Natural killer cell (primary cell): ENCODE measurements around the gene NUCB1. TPM values are rescaled to one million over a fixed set of nuclear protein-coding genes. Genes with fewer than 3 reads are reported as not detected.
"Not testable (repeated sequence)": the region's sequence is repeated elsewhere in the genome, so short reads cannot be mapped to it uniquely, and the experiment has no call there.

Experiments
- ATAC-seq, 3 donors: fragments of 150-1000 bp in 2 of 3; fragments of 200-7000 bp in 1 of 3; cut with Tn5 transposase; 1 replicate in 1 of 3; 2 replicates in 2 of 3; pipeline ENCODE4 v1.10.0; 2021; ENCODE audit warnings: mild to moderate bottlenecking in 2 of 3, moderate library complexity in 2 of 3
- DNase-seq, 2 donors: peaks; one replicate each; pipeline versions ENCODE4 v3.0.0 to v3.0.0-alpha.2; 2013 to 2021; ENCODE audit warnings: mixed read lengths in 1 of 2
- H3K27ac ChIP-seq: one replicate; pipeline ENCODE4 v1.5.1; 2013; ENCODE audit warnings: mild to moderate bottlenecking, low read length
- H3K27me3 ChIP-seq: one replicate; pipeline ENCODE4 v1.6.1; 2013; ENCODE audit warnings: low read length; ENCODE audit not compliant: control insufficient read depth, insufficient read depth
- H3K36me3 ChIP-seq: one replicate; pipeline ENCODE4 v1.6.1; 2013; ENCODE audit warnings: low read length; ENCODE audit not compliant: control insufficient read depth, insufficient read depth
- H3K4me1 ChIP-seq: one replicate; pipeline ENCODE4 v1.6.1; 2013; ENCODE audit warnings: low read length; ENCODE audit not compliant: control insufficient read depth, insufficient read depth
- H3K4me3 ChIP-seq: one replicate; pipeline ENCODE4 v1.5.1; 2013; ENCODE audit warnings: low read length
- H3K9me3 ChIP-seq: one replicate; pipeline ENCODE4 v1.6.1; 2013; ENCODE audit warnings: low read length; ENCODE audit not compliant: control insufficient read depth, insufficient read depth
- H3K27ac Mint-ChIP-seq, 2 donors: one replicate each; pipeline ENCODE4 v1.8.0; 2022; ENCODE audit warnings: mild to moderate bottlenecking in 2 of 2, mixed read lengths in 2 of 2, moderate library complexity in 1 of 2
- H3K27me3 Mint-ChIP-seq, 2 donors: one replicate each; pipeline ENCODE4 v1.8.0; 2022; ENCODE audit warnings: low read depth in 2 of 2, mixed read lengths in 2 of 2
- H3K36me3 Mint-ChIP-seq: one replicate; pipeline ENCODE4 v1.8.0; 2022; ENCODE audit warnings: mixed read lengths
- H3K4me1 Mint-ChIP-seq, 2 donors: one replicate each; pipeline ENCODE4 v1.8.0; 2022; ENCODE audit warnings: mixed read lengths in 2 of 2
- H3K4me3 Mint-ChIP-seq: one replicate; pipeline ENCODE4 v1.8.0; 2022; ENCODE audit warnings: mild to moderate bottlenecking, moderate library complexity, mixed read lengths
- H3K9me3 Mint-ChIP-seq, 2 donors: one replicate each; pipeline ENCODE4 v1.8.0; 2022; ENCODE audit warnings: mixed read lengths in 2 of 2
- WGBS: methylation state at CpG from one replicate; pipeline ENCODE4 v1.1.7; 2013; ENCODE audit warnings: missing lambda C conversion rate; ENCODE audit not compliant: insufficient coverage; 5-methylcytosine and 5-hydroxymethylcytosine counted together
- intact Hi-C: fragments of 100-400 bp; cut with micrococcal nuclease; formaldehyde crosslinking; loops from one replicate; pipeline ENCODE4 v1.14.2; 2022
- total RNA-seq, 4 donors: library from RNA; stranded (reverse); fragments of 120-200 nt in 1 of 4; gene quantifications; one replicate each; pipeline versions ENCODE4 v1.2.3 to v1.2.4, GENCODE V29; 2013 to 2022
- TF ChIP-seq, protein P1 (sequence below): fragments of 200-600 bp; IDR thresholded peaks from one replicate; pipeline ENCODE4 v1.8.0; 2022; ENCODE audit warnings: antibody characterized with exemption

The NUCB1 gene
- total RNA-seq, 3 donors from 2014 or later (not counting 1 experiment from before 2014, with no cell fraction given) = 163 to 192 (median 171) TPM

DNA sequence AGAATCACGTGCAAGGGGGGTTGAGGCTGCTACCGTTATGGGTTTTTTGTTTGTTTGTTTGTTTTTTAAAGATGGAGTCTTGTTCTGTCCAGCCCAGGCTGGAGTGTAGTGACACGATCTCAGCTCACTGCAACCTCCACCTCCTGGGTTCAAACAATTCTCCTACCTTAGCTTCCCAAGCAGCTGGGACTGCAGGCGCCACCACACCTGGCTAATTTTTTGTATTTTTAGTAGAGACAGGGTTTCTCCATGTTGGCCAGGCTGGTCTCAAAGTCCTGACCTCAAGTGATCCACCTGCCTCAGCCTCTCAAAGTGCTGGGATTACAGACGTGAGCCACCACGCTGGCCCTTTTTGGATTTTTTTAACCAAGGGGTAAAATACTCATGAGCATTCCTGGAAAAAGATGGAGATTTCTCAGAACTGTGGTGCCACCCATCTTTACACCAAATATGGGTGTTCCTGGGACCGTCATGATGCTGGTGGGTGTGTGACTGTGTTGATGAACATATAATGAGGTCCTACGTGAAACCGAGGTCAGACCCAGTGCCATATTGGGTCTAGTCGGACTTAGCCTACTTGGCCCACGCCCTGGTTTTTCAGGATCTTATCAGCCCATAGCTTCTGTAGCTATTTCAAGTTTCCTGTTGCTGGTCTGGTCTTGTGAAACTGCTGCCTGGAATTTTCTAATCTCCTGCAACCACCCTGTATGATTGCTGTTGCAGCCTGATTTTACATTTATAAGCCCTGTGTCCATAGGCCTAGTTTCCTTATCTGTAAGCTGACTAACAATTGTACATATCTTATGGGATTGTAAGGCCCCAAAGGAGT is 21.7 kb upstream of the NUCB1 start:
- H3K27ac Mint-ChIP-seq = peak overlapping the region; percentile 83 to 100
- WGBS = 86% methylated on average over 9 of the region's 11 CpGs

DNA sequence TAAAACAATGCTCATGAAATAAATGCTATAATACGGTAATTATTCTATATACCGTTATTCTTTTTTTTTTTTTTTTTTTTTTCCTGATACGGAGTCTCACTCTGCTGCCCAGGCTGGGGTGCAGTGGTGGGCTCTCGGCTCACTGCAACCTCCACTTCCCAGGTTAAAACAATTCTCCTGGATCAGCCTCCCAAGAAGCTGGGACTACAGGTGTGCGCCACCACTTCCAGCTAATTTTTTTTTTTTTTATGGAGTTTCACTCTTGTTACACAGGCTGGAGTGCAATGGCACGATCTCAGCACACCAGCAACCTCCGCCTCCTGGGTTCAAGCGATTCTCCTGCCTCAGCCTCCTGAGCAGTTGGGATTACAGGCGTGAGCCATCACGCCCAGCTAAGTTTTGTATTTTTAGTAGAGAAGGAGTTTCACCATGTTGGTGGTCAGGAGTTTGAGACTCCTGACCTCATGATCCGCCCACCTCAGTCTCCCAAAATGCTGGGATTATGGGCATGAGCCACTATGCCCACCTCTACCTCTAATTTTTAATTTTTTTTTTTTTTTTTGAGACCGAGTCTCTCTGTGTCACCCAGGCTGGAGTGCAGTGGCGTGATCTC is 21.0 kb upstream of the NUCB1 start:
- DNase-seq (no peak), ATAC-seq (no peak)
- Histone ChIP-seq H3K4me1 (peaks cover 24% of the 10 kb centered on the region), H3K27ac (no peak overlapping the region), H3K36me3 (peaks cover 22% of the 10 kb centered on the region), H3K9me3 (no peaks in the 10 kb centered on the region), H3K27me3 (no peaks in the 10 kb centered on the region), H3K4me3 (no peak overlapping the region)
- 93% methylated on average over 10 of the region's 13 CpGs for WGBS
- Mint-ChIP-seq H3K9me3 (no peaks in the 10 kb centered on the region), H3K4me3 (peak overlapping the region; percentile 45), H3K27me3 (peaks cover 0 to 4% of the 10 kb centered on the region in 2 donors), H3K27ac (peak overlapping the region; percentile 58 to 100), H3K4me1 (peaks cover 20 to 29% of the 10 kb centered on the region in 2 donors), H3K36me3 (peaks cover 9% of the 10 kb centered on the region)
- intact Hi-C loops = loop anchor here (10.0 kb wide), 1 partner anchor 244 kb away; the partner anchor contains the start of gene DBP
- TF ChIP-seq, protein P1, sequence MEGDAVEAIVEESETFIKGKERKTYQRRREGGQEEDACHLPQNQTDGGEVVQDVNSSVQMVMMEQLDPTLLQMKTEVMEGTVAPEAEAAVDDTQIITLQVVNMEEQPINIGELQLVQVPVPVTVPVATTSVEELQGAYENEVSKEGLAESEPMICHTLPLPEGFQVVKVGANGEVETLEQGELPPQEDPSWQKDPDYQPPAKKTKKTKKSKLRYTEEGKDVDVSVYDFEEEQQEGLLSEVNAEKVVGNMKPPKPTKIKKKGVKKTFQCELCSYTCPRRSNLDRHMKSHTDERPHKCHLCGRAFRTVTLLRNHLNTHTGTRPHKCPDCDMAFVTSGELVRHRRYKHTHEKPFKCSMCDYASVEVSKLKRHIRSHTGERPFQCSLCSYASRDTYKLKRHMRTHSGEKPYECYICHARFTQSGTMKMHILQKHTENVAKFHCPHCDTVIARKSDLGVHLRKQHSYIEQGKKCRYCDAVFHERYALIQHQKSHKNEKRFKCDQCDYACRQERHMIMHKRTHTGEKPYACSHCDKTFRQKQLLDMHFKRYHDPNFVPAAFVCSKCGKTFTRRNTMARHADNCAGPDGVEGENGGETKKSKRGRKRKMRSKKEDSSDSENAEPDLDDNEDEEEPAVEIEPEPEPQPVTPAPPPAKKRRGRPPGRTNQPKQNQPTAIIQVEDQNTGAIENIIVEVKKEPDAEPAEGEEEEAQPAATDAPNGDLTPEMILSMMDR = no peak

More for the DNA sequence above, 21.7 kb upstream of the NUCB1 start:
- no peak overlapping the region for H3K27ac ChIP-seq
- H3K4me1 ChIP-seq = peaks cover 31% of the 10 kb centered on the region
- intact Hi-C loops = loop anchor here (10.0 kb wide), 1 partner anchor 244 kb away; the partner anchor contains the start of gene DBP
- H3K4me3 Mint-ChIP-seq = peak overlapping the region; percentile 42
- H3K4me1 Mint-ChIP-seq = peaks cover 28 to 36% of the 10 kb centered on the region in 2 donors
- peaks cover 0 to 11% of the 10 kb centered on the region in 2 donors for H3K27me3 Mint-ChIP-seq
- DNase-seq (peak; percentile 40 to 58), ATAC-seq (peak in 2 of 3 donors; percentile 7 to 21)
- H3K36me3 Mint-ChIP-seq = peaks cover 16% of the 10 kb centered on the region
- no peaks in the 10 kb centered on the region for H3K27me3 ChIP-seq
- no peak overlapping the region for H3K4me3 ChIP-seq
- H3K9me3 ChIP-seq = no peaks in the 10 kb centered on the region
- peaks cover 29% of the 10 kb centered on the region for H3K36me3 ChIP-seq
- TF ChIP-seq, protein P1 = no peak
- H3K9me3 Mint-ChIP-seq = peaks cover 0 to 3% of the 10 kb centered on the region in 2 donors

DNA sequence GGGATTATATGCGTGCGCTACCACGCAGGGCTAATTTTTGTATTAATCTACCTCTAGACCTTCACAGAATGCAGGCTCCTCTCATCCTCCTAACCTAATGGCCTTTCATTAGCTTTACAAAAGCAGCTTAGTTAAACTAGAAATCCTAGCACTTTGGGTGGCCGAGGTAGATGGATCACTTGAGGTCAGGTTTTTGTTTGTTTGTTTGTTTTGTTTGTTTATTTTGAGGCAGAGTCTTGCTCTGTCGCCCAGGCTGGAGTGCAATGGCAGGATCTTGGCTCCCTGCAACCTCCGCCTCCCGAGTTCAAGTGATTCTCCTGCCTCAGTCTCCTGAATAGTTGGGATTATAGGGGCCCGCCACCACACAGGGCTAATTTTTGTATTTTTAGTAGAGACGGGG is 20.4 kb upstream of the NUCB1 start:
- H3K27ac ChIP-seq, H3K27me3 Mint-ChIP-seq, H3K27me3 ChIP-seq, DNase-seq, H3K36me3 Mint-ChIP-seq, ATAC-seq, H3K9me3 ChIP-seq, H3K9me3 Mint-ChIP-seq, H3K4me3 ChIP-seq: not testable (repeated sequence)
- intact Hi-C loops = loop anchor here (10.0 kb wide), 1 partner anchor 245 kb away; the partner anchor contains the start of gene DBP
- H3K4me1 Mint-ChIP-seq = peaks cover 15 to 23% of the 10 kb centered on the region in 2 donors
- H3K27ac Mint-ChIP-seq = peak overlapping the region; percentile 58 to 100
- peak overlapping the region; percentile 45 for H3K4me3 Mint-ChIP-seq
- peaks cover 19% of the 10 kb centered on the region for H3K4me1 ChIP-seq
- peaks cover 16% of the 10 kb centered on the region for H3K36me3 ChIP-seq
- 87% methylated on average over 9 of the region's 9 CpGs for WGBS
